ENCODE data around the gene WDR27.

GRCh38 chr6:169669147-169669546 lies 32.7 kb downstream of the WDR27 start:
- TF ChIP-seq CTCF (IDR thresholded peaks at IDR 0.05) = no peak
- TF ChIP-seq POLR2A (IDR thresholded peaks at IDR 0.05) = no peak
